HCT116 (cell line): ENCODE measurements around the gene MPP2. TPM values are rescaled to one million over a fixed set of nuclear protein-coding genes. Genes with fewer than 3 reads are reported as not detected.

Experiments
- ATAC-seq: fragments of 200-7000 bp; cut with Tn5 transposase; 2 replicates; pipeline ENCODE4 v1.9.1; 2020; ENCODE audit warnings: mild to moderate bottlenecking, moderate library complexity
- BruUV-seq: library from RNA; stranded (reverse); fragments of 400-500 nt; replicated peaks from 2 replicates; lab custom pipeline; 2021; lab: Mats Ljungman, UMichigan
- CTCF ChIA-PET: fragments of 300-600 bp; sonication (Branson Sonifier 250); formaldehyde crosslinking; loops from one replicate; lab custom pipeline; 2021; ENCODE audit warnings: antibody characterized with exemption; lab: Charles Lee
- POLR2A ChIA-PET: fragments of 300-600, 350-600 bp; sonication (Branson Sonifier 250); formaldehyde crosslinking; loops from one replicate; lab custom pipeline; 2021; ENCODE audit warnings: antibody characterized with exemption; lab: Charles Lee
- RAD21 ChIA-PET, 2 experiments: fragments of 300-600 bp; sonication (Branson Sonifier 250); formaldehyde crosslinking; loops; one replicate each; lab custom pipeline; 2023; ENCODE audit warnings: low total read pairs in 2 of 2; ENCODE audit not compliant: uncharacterized antibody in 2 of 2, unreplicated experiment in 2 of 2, low non-redundant PET in 1 of 2; lab: Charles Lee
- DNase-seq: peaks from one replicate; pipeline ENCODE4 v3.0.0-alpha.2; 2010; ENCODE audit warnings: low read depth, low spot score
- H2AFZ ChIP-seq: fragments of 200-600 bp; shearing (Covaris generic), sonication (generic); 2 replicates; pipeline ENCODE4 v1.6.1; 2017; ENCODE audit warnings: low read depth, mixed run types, mixed read lengths, antibody characterized with exemption, low read length; ENCODE audit not compliant: poor library complexity, severe bottlenecking
- H3K27ac ChIP-seq: 2 replicates; pipeline ENCODE4 v1.5.1; 2012; ENCODE audit warnings: low read depth, low read length
- H3K27me3 ChIP-seq: fragments of 200-600 bp; sonication (generic); 2 replicates; pipeline ENCODE4 v1.6.1; 2016; ENCODE audit warnings: mixed run types, low read length, mixed read lengths; ENCODE audit not compliant: insufficient read depth
- H3K36me3 ChIP-seq, 2 experiments: fragments of 200-500 bp in 1 of 2; fragments of 200-600 bp in 1 of 2; sonication (Bioruptor generic) in 1 of 2; sonication (generic) in 1 of 2; 2 replicates each; pipeline versions ENCODE4 v1.5.1 to v1.6.1; 2014 to 2016; ENCODE audit warnings: low read length in 2 of 2, inconsistent platforms in 1 of 2, mixed read lengths in 1 of 2, mixed run types in 1 of 2; ENCODE audit not compliant: insufficient read depth in 2 of 2, control insufficient read depth in 1 of 2
- H3K4me1 ChIP-seq, 2 experiments: fragments of 200-600 bp in 1 of 2; sonication (generic) in 1 of 2; 2 replicates each; pipeline versions ENCODE4 v1.5.1 to v1.6.1; 2012 to 2017; ENCODE audit warnings: low read length in 2 of 2, inconsistent platforms in 1 of 2, mild to moderate bottlenecking in 1 of 2, mixed read lengths in 1 of 2, mixed run types in 1 of 2, moderate library complexity in 1 of 2; ENCODE audit not compliant: insufficient read depth in 2 of 2, control insufficient read depth in 1 of 2
- H3K4me2 ChIP-seq: fragments of 200-600 bp; sonication (generic); 2 replicates; pipeline ENCODE4 v1.6.1; 2017; ENCODE audit warnings: mixed run types, low read length, mixed read lengths
- H3K4me3 ChIP-seq, 2 experiments: fragments of 200-600 bp in 1 of 2; sonication (generic) in 1 of 2; replicated peaks in 1 of 2; 2 replicates each; pipeline ENCODE4 v1.5.1; 2011 to 2016; ENCODE audit warnings: low read length in 2 of 2, control low read depth in 1 of 2, low read depth in 1 of 2, mild to moderate bottlenecking in 1 of 2, mixed read lengths in 1 of 2, mixed run types in 1 of 2
- H3K79me2 ChIP-seq: fragments of 200-600 bp; sonication (generic); 2 replicates; pipeline ENCODE4 v1.6.1; 2017; ENCODE audit warnings: mild to moderate bottlenecking, mixed run types, low read length, moderate library complexity, mixed read lengths; ENCODE audit not compliant: insufficient read depth
- H3K9ac ChIP-seq: fragments of 200-600 bp; sonication (generic); 2 replicates; pipeline ENCODE4 v1.6.1; 2016; ENCODE audit warnings: low read length, mixed read lengths
- H3K9me2 ChIP-seq: fragments of 200-600 bp; sonication (generic), shearing (Covaris generic); 2 replicates; pipeline ENCODE4 v1.6.1; 2017; ENCODE audit warnings: mixed run types, mild to moderate bottlenecking, moderate library complexity; ENCODE audit not compliant: insufficient read depth
- H3K9me3 ChIP-seq, 2 experiments: fragments of 200-500 bp in 1 of 2; fragments of 200-600 bp in 1 of 2; sonication (Bioruptor generic) in 1 of 2; sonication (generic) in 1 of 2; 2 replicates each; pipeline ENCODE4 v1.6.1; 2014 to 2017; ENCODE audit warnings: low read length in 2 of 2, mixed read lengths in 2 of 2, inconsistent platforms in 1 of 2, low read depth in 1 of 2, mild to moderate bottlenecking in 1 of 2, mixed run types in 1 of 2, moderate library complexity in 1 of 2; ENCODE audit not compliant: control insufficient read depth in 1 of 2, insufficient read depth in 1 of 2
- H4K20me1 ChIP-seq: fragments of 200-600 bp; sonication (generic), shearing (Covaris generic); 2 replicates; pipeline ENCODE4 v1.6.1; 2017; ENCODE audit warnings: mixed run types, mild to moderate bottlenecking, moderate library complexity; ENCODE audit not compliant: insufficient read depth
- CBX3 ChIP-seq: IDR thresholded peaks from 2 replicates; pipeline ENCODE4 v1.6.1; 2012; ENCODE audit warnings: low read depth
- CEBPB ChIP-seq: IDR thresholded peaks from 2 replicates; pipeline ENCODE4 v1.6.1; 2012; ENCODE audit warnings: low read depth
- EGR1 ChIP-seq: IDR thresholded peaks from 2 replicates; pipeline ENCODE4 v1.6.1; 2012; ENCODE audit warnings: low read depth
- EZH2phosphoT487 ChIP-seq: fragments of 200-600 bp; IDR thresholded peaks from 2 replicates; pipeline ENCODE4 v1.6.1; 2018; ENCODE audit warnings: antibody characterized with exemption, borderline replicate concordance
- POLR2A ChIP-seq: IDR thresholded peaks from 2 replicates; pipeline ENCODE4 v1.7.0; 2011; ENCODE audit warnings: borderline replicate concordance; ENCODE audit not compliant: insufficient read depth, insufficient read length; ENCODE audit errors: extremely low read depth
- POLR2AphosphoS5 ChIP-seq: IDR thresholded peaks from 2 replicates; pipeline ENCODE4 v1.6.1; 2011; ENCODE audit warnings: mild to moderate bottlenecking, low read depth, low read length, moderate library complexity
- RAD21 ChIP-seq: IDR thresholded peaks from 2 replicates; pipeline ENCODE4 v1.6.1; 2012; ENCODE audit warnings: low read depth, mild to moderate bottlenecking
- SP1 ChIP-seq: IDR thresholded peaks from 2 replicates; pipeline ENCODE4 v1.6.1; 2012; ENCODE audit warnings: low read depth
- SRF ChIP-seq: IDR thresholded peaks from 2 replicates; pipeline ENCODE4 v1.6.1; 2012; ENCODE audit warnings: low read depth
- TCF7L2 ChIP-seq: IDR thresholded peaks from 2 replicates; pipeline ENCODE4 v1.7.0; 2011; ENCODE audit warnings: borderline replicate concordance, inconsistent platforms; ENCODE audit not compliant: insufficient read depth, insufficient read length; ENCODE audit errors: extremely low read depth
- ZFX ChIP-seq: fragments of 450-650 bp; IDR thresholded peaks from 2 replicates; pipeline ENCODE4 v1.6.1; 2017
- intact Hi-C: fragments of 100-400 bp; cut with micrococcal nuclease; formaldehyde crosslinking; loops from 2 replicates; pipeline ENCODE4 v1.10.0; 2022
- total RNA-seq: library from RNA; stranded (reverse); gene quantifications from one replicate; pipeline ENCODE4 v1.2.1, GENCODE V29; 2021; ENCODE audit not compliant: unreplicated experiment
- TF ChIP-seq, protein P1 (sequence below): IDR thresholded peaks from 2 replicates; pipeline ENCODE4 v1.6.1; 2012; ENCODE audit warnings: low read depth
- TF ChIP-seq, protein P2 (sequence below): IDR thresholded peaks from 2 replicates; pipeline ENCODE4 v1.6.1; 2012
- TF ChIP-seq, protein P3 (sequence below): IDR thresholded peaks from 2 replicates; pipeline ENCODE4 v1.6.1; 2011; ENCODE audit warnings: mild to moderate bottlenecking, low read length, moderate library complexity; ENCODE audit not compliant: insufficient replicate concordance; ENCODE audit errors: extremely low read depth
- TF ChIP-seq, protein P4 (sequence below): IDR thresholded peaks from 2 replicates; pipeline ENCODE4 v1.6.1; 2012
- TF ChIP-seq, protein P5 (sequence below), 3 experiments: fragments of 200-600 bp in 1 of 3; sonication (generic) in 1 of 3; IDR thresholded peaks in 2 of 3; conservative IDR thresholded peaks in 1 of 3; 2 replicates each; pipeline ENCODE4 v1.5.1; 2012 to 2017; ENCODE audit warnings: low read depth in 2 of 3, low read length in 2 of 3, antibody characterized with exemption in 1 of 3, borderline replicate concordance in 1 of 3, control low read depth in 1 of 3, mild to moderate bottlenecking in 1 of 3, mixed read lengths in 1 of 3, mixed run types in 1 of 3, moderate library complexity in 1 of 3; ENCODE audit not compliant: insufficient read depth in 1 of 3

MPP2 gene
- total RNA-seq, 1 experiment from 2014 or later: 16.4 TPM

DNA sequence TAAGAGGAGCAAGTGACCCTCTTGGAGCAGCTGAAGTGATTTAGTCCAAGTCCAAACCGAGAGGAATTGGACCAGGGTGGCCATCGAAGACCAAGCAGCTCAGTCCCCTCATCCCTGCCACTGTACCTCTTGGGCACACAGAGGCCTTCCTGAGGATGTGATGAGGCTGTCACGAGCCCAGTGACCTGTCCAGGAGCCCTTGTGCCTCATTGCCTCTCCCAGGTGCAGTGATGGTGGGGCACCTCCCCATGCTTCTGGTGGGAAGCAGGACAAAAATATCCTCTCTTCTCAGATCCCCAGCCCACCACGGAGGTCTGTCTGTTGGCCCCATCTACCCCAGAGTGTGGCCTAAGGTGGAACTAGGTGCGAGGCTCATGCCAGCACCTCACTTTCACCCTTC, 63.1 kb downstream of the MPP2 start:
- no TSS peak for BruUV-seq
- Histone ChIP-seq H3K4me2 (no peak overlapping the region), H3K27ac (no peak overlapping the region), H3K27me3 (no peaks in the 10 kb centered on the region), H3K9me2 (no peaks in the 10 kb centered on the region), H3K79me2 (no peaks in the 10 kb centered on the region), H3K9me3 (no peaks in the 10 kb centered on the region), H4K20me1 (no peaks in the 10 kb centered on the region), H3K4me3 (no peak overlapping the region), H3K36me3 (no peaks in the 10 kb centered on the region), H3K4me1 (peaks cover 37 to 45% of the 10 kb centered on the region in 2 experiments), H2AFZ (no peak overlapping the region), H3K9ac (no peak overlapping the region)
- TF ChIP-seq, protein P1, sequence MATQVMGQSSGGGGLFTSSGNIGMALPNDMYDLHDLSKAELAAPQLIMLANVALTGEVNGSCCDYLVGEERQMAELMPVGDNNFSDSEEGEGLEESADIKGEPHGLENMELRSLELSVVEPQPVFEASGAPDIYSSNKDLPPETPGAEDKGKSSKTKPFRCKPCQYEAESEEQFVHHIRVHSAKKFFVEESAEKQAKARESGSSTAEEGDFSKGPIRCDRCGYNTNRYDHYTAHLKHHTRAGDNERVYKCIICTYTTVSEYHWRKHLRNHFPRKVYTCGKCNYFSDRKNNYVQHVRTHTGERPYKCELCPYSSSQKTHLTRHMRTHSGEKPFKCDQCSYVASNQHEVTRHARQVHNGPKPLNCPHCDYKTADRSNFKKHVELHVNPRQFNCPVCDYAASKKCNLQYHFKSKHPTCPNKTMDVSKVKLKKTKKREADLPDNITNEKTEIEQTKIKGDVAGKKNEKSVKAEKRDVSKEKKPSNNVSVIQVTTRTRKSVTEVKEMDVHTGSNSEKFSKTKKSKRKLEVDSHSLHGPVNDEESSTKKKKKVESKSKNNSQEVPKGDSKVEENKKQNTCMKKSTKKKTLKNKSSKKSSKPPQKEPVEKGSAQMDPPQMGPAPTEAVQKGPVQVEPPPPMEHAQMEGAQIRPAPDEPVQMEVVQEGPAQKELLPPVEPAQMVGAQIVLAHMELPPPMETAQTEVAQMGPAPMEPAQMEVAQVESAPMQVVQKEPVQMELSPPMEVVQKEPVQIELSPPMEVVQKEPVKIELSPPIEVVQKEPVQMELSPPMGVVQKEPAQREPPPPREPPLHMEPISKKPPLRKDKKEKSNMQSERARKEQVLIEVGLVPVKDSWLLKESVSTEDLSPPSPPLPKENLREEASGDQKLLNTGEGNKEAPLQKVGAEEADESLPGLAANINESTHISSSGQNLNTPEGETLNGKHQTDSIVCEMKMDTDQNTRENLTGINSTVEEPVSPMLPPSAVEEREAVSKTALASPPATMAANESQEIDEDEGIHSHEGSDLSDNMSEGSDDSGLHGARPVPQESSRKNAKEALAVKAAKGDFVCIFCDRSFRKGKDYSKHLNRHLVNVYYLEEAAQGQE: no peak
- no peak for TF ChIP-seq RAD21
- no peak for TF ChIP-seq CEBPB
- TF ChIP-seq, protein P2, sequence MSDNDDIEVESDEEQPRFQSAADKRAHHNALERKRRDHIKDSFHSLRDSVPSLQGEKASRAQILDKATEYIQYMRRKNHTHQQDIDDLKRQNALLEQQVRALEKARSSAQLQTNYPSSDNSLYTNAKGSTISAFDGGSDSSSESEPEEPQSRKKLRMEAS: no peak
- TF ChIP-seq SRF: no peak
- TF ChIP-seq CBX3: no peak
- no peak for TF ChIP-seq POLR2A
- TF ChIP-seq TCF7L2: no peak
- no peak for TF ChIP-seq POLR2AphosphoS5
- TF ChIP-seq, protein P3, sequence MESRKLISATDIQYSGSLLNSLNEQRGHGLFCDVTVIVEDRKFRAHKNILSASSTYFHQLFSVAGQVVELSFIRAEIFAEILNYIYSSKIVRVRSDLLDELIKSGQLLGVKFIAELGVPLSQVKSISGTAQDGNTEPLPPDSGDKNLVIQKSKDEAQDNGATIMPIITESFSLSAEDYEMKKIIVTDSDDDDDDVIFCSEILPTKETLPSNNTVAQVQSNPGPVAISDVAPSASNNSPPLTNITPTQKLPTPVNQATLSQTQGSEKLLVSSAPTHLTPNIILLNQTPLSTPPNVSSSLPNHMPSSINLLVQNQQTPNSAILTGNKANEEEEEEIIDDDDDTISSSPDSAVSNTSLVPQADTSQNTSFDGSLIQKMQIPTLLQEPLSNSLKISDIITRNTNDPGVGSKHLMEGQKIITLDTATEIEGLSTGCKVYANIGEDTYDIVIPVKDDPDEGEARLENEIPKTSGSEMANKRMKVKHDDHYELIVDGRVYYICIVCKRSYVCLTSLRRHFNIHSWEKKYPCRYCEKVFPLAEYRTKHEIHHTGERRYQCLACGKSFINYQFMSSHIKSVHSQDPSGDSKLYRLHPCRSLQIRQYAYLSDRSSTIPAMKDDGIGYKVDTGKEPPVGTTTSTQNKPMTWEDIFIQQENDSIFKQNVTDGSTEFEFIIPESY: no peak
- no peak for TF ChIP-seq EZH2phosphoT487
- TF ChIP-seq SP1: no peak
- no peak for TF ChIP-seq EGR1
- TF ChIP-seq, protein P4, sequence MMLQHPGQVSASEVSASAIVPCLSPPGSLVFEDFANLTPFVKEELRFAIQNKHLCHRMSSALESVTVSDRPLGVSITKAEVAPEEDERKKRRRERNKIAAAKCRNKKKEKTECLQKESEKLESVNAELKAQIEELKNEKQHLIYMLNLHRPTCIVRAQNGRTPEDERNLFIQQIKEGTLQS: no peak
- TF ChIP-seq, protein P5, sequence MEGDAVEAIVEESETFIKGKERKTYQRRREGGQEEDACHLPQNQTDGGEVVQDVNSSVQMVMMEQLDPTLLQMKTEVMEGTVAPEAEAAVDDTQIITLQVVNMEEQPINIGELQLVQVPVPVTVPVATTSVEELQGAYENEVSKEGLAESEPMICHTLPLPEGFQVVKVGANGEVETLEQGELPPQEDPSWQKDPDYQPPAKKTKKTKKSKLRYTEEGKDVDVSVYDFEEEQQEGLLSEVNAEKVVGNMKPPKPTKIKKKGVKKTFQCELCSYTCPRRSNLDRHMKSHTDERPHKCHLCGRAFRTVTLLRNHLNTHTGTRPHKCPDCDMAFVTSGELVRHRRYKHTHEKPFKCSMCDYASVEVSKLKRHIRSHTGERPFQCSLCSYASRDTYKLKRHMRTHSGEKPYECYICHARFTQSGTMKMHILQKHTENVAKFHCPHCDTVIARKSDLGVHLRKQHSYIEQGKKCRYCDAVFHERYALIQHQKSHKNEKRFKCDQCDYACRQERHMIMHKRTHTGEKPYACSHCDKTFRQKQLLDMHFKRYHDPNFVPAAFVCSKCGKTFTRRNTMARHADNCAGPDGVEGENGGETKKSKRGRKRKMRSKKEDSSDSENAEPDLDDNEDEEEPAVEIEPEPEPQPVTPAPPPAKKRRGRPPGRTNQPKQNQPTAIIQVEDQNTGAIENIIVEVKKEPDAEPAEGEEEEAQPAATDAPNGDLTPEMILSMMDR (IDR thresholded peaks at IDR 0.05 in 2 of 3, conservative IDR thresholded peaks at IDR 0.05 in 1 of 3; ENCODE audit: borderline replicate concordance in 1 of 3, insufficient read depth in 1 of 3, low read depth in 2 of 3, low read length in 2 of 3): no peak
- TF ChIP-seq ZFX: no peak
- ChIA-PET CTCF (no interaction called here), POLR2A (no interaction called here), RAD21 (no interaction called here)
- ATAC-seq (no peak), DNase-seq (no peak)
- intact Hi-C loops: loop anchor here (10.0 kb wide), 1 partner anchor 149 kb away; no protein-coding TSS in a partner anchor
